ENCODE results near the gene NES.
"Not testable (repeated sequence)": the region's sequence is repeated elsewhere in the genome, so short reads cannot be mapped to it uniquely, and the experiment has no call there.

The NES gene

DNA sequence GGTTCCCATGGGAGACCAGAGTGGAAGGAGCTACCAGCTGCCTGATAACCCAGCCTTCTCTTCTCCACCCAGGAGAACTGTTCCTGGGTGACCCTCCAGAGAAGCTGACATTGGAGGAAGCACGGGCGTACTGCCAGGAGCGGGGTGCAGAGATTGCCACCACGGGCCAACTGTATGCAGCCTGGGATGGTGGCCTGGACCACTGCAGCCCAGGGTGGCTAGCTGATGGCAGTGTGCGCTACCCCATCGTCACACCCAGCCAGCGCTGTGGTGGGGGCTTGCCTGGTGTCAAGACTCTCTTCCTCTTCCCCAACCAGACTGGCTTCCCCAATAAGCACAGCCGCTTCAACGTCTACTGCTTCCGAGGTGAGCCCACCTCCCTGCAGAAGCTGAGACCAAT is 28.7 kb downstream of the NES start:
- no peak for DNase-seq (ENCODE audit: low read depth in 4 of 4, low spot score in 1 of 4)

DNA sequence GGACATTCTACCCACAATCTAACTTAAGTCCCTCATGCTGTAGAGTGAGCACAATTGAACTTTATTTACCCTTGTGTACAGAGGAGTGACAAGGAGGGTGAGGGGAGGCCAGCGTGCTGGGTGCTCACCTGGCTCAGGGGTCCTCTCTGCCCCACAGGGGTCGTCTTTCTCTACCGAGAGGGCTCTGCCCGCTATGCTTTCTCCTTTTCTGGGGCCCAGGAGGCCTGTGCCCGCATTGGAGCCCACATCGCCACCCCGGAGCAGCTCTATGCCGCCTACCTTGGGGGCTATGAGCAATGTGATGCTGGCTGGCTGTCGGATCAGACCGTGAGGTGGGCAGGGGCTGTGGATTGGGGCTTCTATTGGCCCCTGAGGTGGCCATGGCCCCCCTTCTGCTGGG is 29.9 kb downstream of the NES start:
- no peak for DNase-seq (ENCODE audit: low read depth in 4 of 4, low spot score in 1 of 4)

DNA sequence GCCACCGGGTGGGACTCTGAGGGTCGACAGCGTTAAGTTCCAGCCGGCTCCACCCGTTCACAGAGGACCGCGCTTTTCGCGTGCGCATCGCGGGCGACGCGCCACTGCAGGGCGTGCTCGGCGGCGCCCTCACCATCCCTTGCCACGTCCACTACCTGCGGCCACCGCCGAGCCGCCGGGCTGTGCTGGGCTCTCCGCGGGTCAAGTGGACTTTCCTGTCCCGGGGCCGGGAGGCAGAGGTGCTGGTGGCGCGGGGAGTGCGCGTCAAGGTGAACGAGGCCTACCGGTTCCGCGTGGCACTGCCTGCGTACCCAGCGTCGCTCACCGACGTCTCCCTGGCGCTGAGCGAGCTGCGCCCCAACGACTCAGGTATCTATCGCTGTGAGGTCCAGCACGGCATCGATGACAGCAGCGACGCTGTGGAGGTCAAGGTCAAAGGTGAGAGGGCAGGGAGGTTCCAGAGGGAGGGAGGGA is 30.4 kb downstream of the NES start:
- DNase-seq (ENCODE audit: low read depth in 4 of 4, low spot score in 1 of 4) = no peak

DNA sequence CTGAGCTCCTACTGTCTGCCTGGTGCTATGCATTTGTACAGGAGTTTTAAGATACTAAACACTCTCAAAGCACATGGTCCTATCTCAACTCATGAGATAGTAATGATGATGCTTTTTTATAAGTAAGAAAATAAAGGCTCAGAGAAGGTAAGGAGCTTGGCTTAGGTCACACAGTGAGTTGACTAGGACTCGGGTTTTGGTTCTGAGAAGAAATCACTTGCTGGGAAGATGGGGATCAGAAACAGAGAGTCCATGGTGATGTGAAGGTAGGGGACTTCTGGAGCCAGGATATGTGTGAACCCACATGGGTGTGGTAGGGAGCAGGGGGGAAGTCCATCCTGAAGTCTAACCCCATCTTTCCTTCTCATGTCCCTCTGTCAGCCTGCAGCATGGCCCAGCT is 31.5 kb downstream of the NES start:
- no peak for DNase-seq (ENCODE audit: low read depth in 4 of 4, low spot score in 1 of 4)

DNA sequence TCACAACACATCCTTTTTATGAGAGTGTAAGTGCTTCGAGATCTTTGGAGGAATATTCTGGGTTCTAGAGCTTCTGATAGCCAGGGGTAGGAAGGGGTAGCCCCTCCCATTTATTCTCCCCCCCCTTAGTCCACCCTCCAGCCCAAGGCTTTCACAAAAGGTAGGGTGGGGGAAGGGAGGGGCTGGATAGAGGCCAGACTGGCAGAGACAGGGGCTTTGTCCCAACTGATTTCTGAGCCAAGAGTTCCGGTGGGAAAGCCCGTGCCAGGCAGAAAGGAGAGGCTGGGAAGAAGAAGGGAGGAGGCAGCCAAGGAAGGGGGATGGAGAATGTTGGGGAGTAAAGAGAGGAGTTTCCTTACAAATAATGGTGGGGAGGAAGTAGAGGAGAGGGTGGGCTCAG is 32.2 kb downstream of the NES start:
- no peak for DNase-seq (ENCODE audit: low read depth in 4 of 4, low spot score in 1 of 4)

DNA sequence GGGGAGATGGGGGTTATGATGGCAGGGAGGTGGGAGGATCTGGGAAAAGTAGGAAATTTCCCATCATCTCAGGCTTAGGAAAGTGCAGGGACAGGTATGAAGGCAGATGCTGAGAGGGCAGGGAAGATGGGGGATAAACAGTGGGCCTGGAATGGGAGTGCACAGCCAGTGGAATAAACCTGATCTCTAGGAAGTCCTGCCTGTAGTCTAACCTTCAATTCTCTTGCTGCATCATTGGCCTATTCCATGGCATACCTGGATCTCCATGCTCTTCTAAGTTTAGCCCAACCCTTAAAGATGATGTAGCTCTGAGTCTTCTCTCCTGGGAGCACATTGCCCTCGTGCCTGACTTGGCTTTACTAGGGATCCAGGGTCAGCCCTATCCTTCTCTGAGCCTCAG is 32.6 kb downstream of the NES start:
- no peak for DNase-seq (ENCODE audit: low read depth in 4 of 4, low spot score in 1 of 4)

DNA sequence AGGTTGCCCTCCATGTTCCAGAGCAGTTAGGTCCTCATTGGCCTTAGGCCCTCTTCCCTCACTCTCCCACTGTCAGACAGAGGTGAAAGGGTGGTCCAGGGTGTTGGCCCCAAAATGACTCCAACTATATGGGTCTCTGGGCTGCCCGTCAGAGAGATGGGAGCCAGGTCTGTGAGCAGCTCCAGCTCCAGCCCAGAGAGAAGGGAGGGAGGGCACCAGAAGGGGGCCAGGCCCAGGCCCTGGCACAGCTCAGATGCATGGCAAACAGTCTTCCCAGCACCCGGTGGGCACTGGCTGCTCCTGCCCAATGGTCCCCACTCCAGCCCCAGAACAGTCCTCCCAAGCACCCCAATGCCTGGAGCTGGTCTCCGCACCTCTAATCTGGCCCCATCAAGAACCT is 33.1 kb downstream of the NES start:
- DNase-seq (ENCODE audit: low read depth in 4 of 4, low spot score in 1 of 4) = no peak

DNA sequence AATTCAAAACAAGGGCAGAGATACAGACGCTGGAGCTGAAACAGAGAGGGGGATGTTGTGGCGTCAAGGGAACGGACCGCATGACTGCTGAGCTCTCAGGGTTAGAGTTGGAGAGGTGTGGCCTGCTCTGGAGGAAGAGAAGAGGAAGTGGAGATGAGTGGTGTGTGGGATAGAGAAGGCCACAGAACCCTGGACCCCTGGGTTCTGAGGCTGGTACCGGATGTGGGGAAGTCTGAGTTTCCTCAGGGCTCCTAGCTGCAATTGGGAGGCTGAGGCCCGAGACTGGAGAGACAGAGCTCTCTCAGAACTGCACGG is 33.5 kb downstream of the NES start:
- no peak for DNase-seq (ENCODE audit: low read depth in 4 of 4, low spot score in 1 of 4)

DNA sequence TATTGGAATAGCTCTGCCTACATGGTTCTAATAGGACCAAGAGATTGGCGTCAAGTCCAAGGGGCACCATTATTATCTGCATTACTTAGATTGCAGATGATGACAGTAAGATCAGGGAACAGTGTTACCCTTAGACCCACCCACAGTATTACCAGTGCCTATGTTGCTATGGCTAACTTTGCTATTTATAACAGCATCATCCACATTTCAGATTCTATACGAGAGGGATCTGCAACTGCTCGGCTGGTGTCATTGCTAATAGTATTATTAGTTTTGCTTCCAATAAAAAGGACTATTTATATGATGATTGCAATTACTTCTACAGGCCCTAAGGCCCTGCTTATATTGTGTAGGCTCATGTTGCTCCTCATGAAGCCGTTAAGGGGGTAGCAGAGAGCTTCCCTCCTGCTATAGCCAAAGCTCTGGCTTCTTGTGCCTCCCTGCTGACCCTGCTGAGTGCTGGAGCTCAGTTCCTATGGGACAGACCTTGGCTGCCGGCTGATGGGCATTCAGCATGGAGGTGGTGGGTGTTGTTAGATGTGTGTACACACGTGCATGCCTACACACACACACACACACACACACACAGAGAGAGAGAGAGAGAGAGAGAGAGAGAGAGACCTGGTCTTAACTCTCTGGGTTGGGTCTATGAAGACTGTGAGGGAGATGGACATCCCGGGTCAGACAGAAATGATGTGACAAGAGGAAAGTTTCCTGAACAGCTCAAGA is 34.0 kb downstream of the NES start:
- DNase-seq (ENCODE audit: low read depth in 4 of 4, low spot score in 1 of 4) = no peak

DNA sequence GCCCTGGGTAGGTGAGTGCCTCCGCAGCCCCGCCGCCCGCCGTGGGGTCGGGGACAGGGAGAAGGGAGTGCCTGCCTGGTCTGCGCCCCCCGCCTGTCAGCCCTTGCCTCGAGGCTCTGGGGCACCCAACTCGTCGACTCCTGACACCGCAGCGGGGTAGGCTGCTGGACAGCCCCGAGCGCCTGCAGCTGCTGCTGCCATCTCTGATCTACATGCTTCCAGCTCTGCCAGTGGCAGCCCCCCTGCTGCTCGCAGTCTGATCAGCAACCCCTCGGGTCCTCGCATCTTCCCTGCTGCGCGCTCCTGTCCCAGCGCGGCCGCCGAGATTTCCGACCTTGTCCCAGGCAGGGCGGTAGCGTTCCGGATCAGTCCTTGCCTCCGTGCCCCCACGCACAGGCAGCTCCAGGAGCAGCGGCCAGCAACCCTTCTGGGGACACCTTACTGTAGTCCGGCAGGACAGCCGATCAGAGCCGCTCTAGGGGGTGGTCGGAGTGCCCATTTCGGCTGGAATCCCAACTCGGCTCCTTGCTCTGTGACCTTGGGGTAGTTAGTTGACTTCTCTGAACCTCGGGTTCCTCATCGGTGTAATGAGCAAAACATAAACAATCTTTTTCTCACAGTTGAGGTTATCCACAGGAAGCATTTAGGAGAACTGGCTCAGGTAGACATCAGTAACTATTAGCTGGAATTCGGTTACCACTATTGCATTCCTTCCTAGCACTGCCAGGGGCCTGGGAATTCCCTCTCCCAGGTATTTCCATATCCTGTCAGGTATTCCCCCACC is 34.8 kb downstream of the NES start:
- no peak for DNase-seq (ENCODE audit: low read depth in 4 of 4, low spot score in 1 of 4)

DNA sequence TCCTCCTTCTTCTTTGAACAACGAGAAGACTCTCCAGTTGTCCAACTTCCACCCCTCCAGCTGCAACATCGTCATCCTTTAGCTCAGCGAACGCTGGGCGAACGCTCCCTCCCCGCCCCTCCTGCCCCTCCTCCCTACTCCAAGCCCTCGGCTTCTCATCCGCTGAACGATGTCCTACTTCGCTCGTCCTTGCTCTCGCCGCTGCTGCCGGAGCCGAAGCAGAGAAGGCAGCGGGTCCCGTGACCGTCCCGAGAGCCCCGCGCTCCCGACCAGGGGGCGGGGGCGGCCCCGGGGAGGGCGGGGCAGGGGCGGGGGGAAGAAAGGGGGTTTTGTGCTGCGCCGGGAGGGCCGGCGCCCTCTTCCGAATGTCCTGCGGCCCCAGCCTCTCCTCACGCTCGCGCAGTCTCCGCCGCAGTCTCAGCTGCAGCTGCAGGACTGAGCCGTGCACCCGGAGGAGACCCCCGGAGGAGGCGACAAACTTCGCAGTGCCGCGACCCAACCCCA is 35.4 kb downstream of the NES start, which contains the start of gene BCAN:
Gene BCAN (plus strand): TSS at position 357 of the 504 bp plus-strand sequence. CDS start 3,938 bp downstream, outside the sequence.
- no peak for DNase-seq (ENCODE audit: low read depth in 4 of 4, low spot score in 1 of 4)

DNA sequence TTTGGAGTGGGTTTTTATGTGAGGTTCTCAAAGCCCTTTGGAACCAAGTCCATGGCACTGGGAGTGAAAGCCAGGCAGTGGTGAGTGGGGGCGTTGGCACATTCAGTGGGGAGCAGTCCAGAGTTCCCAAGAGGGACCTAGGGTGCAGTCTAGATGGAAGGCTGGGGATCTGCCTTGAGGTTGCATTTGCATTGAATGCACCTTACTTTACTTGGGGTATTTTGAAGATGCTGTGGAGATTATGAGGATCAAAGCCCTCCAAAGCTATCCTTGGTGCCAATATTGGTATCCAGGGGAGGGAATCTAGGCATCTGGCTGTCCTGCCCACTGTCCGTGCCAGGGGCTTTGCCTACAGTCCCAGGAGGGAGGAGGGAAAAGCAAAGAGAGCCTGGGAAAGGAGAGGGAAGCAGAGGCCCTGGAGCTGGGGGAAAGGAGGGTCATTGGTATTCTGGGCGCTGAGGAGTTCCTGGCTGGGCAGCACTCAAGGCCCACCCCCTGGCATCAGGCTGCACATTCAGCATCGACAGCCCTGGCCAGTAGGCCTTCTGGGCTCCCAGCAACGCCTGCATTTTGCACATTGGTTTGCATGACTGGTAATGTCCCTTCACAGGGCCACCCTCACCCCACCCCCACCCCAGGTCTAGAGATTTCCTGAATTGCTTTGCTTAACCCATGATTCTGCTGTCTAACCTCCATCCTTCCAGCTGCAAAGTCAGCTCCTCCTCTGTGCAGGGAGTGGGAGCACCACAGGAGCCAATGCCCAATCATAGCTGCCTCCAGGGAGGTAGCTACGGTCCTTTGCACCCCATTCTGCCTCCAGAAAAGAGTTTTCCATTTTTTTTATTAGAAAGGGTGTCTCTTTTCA is 36.1 kb downstream of the NES start:
- no peak for DNase-seq (ENCODE audit: low read depth in 4 of 4, low spot score in 1 of 4)

DNA sequence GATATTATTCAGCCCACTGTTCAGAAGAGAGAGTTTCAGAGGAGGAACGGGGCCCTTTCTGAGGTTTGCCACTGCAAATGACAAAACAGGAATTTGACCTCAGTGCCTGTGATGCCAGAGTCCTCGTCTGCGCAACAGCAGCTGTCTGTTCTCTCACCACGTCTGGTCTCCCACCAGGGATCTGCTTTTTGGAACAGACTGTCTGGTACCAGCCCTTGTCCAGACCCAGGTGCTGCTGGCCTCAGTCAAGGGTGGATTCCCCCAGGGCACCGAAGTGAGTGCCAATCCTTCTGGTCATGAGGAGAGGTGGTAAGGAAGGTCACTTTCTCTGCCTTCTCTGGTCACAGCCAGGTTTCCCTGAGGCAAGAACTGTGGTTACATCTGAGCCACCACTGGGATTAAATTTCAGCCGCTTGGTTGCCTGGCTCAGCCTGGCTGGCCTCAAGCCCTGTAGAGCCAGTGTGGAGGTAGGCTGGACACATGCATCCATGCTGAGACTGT is 37.6 kb downstream of the NES start:
- no peak for DNase-seq (ENCODE audit: low read depth in 4 of 4, low spot score in 1 of 4)

DNA sequence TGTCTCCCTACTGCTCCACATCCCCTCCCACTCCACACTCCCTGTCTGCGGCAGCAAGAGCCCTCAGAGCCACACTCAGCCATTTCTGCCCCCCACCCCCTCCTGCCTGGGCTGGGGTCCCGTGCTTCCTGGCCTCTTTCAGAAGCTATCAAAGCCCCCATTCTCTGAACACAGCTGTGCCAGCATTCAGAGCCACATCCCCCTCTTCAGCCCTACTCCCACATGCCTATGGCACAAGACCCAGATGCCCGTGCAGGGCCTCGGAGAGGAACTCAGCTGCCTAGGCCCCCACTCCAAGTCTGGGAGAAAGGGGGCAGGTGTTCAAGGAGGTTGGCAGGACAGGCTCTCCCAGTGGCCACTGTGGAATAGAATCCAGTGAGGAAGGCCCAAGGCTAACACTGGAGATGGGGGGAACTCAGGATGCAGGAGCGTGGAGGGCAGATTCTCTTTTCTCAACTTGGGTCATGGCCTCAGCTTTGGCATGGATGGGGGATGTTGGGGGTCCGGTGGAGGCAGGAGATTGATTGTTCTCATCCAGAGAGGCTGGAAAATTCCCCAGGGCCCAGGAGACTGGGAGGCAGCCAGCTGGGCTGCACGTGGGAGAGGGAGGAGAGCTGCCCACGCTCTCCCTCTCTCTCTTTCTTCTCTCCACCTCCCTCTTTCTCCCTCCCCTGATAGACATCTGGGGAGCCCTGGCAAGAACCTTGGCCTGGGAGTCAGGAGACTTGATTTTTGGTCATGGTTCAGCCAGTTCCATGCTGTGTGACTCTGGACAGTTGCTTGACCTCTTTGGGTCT is 38.8 kb downstream of the NES start:
- no peak for DNase-seq (ENCODE audit: low read depth in 4 of 4, low spot score in 1 of 4)

DNA sequence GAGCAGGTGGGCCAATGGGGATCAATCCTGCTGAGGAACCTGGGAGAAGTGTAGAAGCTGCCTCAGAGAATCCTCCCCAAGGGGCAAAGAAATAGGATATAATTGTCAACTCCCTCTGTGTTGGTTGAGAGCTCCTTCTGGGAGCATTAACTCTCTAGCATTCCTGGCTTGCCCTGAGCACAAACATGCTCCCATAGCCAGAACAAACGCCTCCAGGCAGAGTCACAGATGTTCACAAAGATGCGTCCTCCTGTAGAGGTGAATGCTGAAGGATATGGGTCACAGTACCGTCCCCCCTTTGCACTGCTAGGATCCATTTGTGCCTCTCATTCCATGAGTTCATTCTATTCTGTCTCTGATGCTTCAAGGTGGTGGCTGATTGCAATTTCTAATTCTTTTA is 44.9 kb downstream of the NES start:
- no peak for DNase-seq (ENCODE audit: low read depth in 4 of 4, low spot score in 1 of 4)

DNA sequence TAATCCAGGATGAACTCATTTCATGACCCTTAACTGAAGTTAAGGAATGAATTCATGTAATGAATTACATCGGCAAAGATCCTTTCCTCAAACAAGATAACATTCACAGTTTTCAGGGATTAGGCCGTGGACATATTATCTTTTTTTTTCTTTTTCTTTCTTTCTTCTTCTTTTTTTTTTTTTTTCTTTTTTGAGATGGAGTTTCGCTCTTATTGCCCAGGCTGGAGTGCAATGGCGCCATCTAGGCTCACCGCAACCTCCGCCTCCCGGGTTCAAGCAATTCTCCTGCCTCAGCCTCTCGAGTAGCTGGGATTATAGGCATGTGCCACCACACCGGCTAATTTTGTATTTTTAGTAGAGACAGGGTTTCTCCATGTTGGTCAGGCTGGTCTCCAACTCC is 46.1 kb downstream of the NES start:
- DNase-seq (ENCODE audit: low read depth in 4 of 4, low spot score in 1 of 4) = not testable (repeated sequence)

DNA sequence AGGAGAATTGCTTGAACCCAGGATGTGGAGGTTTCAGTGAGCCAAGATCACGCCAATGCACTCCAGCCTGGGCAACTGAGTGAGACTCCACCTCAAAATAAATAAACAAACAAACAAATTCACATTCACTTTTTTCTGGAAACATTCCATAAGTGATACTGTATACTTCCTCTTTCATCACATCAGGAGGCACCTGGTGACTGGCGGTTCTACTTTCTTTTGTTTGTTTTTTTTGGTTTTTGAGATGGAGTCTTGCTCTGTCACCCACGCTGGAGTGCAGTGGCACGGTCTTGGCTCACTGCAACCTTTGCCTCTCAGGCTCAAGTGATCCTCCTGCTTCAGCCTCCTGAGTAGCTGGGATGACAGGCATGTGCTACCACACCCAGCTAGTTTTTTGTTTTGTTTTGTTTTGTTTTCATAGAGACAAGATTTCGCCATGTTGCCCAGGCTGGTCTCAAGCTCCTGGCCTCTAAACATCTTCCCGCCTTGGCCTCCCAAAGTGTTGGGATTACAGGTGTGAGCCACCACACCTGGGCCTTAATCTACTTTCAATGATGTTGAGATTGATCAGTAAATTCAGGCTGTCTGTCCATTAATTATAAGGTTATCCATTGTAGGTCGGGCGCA is 47.3 kb downstream of the NES start:
- no peak for DNase-seq (ENCODE audit: low read depth in 4 of 4, low spot score in 1 of 4)

DNA sequence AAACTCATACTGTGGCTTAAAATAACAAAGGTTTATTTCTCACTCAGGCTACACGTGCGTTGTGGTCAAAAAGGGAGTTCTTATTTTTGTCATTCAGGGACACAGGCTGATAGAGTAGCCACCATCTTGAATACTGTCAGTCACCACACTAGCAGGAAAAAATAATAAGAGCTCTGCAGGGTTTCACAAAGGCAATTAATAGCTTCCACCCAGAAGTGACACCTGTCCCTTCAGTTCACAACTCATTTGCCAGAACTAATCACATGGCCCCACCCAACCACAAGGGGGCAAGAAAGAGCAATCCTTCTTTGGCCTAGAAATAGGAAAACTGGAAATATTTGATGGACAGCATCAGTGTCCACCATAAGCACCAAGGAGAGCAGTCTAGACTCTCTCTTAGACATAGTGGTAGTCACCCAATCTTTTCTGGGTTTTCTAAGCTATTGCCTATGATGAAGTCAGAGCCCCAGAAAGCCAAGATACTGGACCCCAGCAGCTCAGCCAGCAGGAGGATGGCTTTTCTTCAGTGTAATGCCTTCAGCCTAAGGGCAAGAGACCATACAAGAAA is 49.8 kb downstream of the NES start:
- no peak for DNase-seq (ENCODE audit: low read depth in 4 of 4, low spot score in 1 of 4)

DNA sequence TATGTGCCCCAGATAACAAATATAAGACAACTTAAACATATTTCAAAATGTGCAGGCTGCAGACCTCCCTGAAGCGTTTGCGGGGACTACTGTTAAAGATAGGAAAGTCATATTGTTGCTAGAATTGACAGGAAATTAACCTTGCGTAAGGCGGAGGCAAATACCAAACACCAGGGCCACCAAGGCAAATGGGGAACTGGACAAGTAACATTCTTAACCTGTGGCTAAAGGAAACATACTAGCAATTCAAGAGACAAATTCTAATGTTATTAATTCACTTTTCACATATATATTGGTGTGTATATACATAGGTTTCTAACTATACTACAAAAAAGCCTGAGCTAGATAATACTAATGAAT is 51.1 kb downstream of the NES start:
- no peak for DNase-seq (ENCODE audit: low read depth in 4 of 4, low spot score in 1 of 4)

Data from stimulated activated CD4-positive, alpha-beta T cell treated with anti-CD3 and anti-CD28 coated beads, Interleukin-1b, Interleukin-23, amount 100 ng/mL, for 24 hours (primary cell).